Lower leg skin (tissue), 4 donors: Measurements from ENCODE around the gene PDZD2. TPM values are rescaled to one million over a fixed set of nuclear protein-coding genes. Genes with fewer than 3 reads are reported as not detected.

Experiments
- DNase-seq, 2 donors: peaks; one replicate each; pipeline ENCODE4 v3.0.0-alpha.2; 2019; ENCODE audit warnings: low spot score in 2 of 2
- H3K4me3 ChIP-seq: fragments of 200-600 bp; sonication (generic); 2 replicates; pipeline ENCODE4 v1.5.1; 2017; ENCODE audit warnings: mild to moderate bottlenecking, low read depth; ENCODE audit not compliant: poor library complexity, severe bottlenecking
- POLR2A ChIP-seq, 2 donors: fragments of 450-650 bp; IDR thresholded peaks; one replicate each; pipeline ENCODE4 v1.6.1; 2016 to 2017; ENCODE audit warnings: antibody characterized with exemption in 2 of 2, mild to moderate bottlenecking in 1 of 2, moderate library complexity in 1 of 2
- WGBS, 2 donors: methylation state at CpG; one replicate each; pipeline ENCODE4 v1.1.5; 2018; 5-methylcytosine and 5-hydroxymethylcytosine counted together
- intact Hi-C: fragments of 100-400 bp; cut with DNase I; formaldehyde crosslinking; loops from one replicate; pipeline ENCODE4 v1.15.0; 2023; ENCODE audit warnings: low total_unique reads
- total RNA-seq, 4 donors: library from RNA; depleted of rRNA; stranded (reverse); fragments of >200 nt; gene quantifications; one replicate each; pipeline ENCODE4 v1.1.0, GENCODE V29; 2016
- TF ChIP-seq, protein P1 (sequence below), 3 donors: fragments of 450-650 bp; IDR thresholded peaks; one replicate each; pipeline ENCODE4 v1.5.1; 2016; ENCODE audit warnings: antibody characterized with exemption in 3 of 3, mild to moderate bottlenecking in 3 of 3, moderate library complexity in 2 of 3

PDZD2 gene
- total RNA-seq, 4 donors from 2014 or later = 102 to 150 (median 116) TPM

DNA sequence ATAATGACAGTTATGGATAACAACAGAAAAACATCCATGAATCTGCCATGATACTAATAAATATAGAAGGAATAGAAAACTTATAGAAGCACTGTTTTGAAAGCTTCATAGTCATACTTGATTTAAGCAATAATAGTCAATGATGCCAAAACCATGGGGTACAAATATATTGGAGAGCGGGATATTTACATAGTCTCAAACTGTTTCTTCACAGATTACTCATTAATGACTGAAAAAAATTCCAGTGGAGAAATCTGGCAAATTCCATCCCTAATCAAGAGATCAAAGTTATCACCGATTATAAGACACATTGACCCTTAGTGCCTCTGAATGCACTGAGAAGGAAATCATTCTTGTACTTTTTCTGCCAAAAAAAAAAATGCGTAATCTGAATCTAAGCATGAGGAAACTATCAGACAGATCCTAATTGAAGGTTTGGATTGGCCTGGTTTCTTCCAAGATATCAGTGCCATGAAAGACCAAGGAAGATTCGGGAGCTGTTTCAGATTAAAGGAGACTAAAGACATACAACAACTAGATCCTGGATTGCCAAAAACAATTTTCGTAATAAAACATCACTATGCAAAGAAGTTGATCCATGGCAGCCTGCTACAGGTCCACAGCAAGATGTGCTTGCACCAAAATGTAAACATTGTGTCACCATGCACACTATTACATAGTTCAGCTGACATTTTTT, 429.0 kb downstream of the PDZD2 start:
- 72 to 89% methylated on average over 5 of the region's 5 CpGs for WGBS, 2 donors
- no peak overlapping the region for H3K4me3 ChIP-seq
- TF ChIP-seq, protein P1, sequence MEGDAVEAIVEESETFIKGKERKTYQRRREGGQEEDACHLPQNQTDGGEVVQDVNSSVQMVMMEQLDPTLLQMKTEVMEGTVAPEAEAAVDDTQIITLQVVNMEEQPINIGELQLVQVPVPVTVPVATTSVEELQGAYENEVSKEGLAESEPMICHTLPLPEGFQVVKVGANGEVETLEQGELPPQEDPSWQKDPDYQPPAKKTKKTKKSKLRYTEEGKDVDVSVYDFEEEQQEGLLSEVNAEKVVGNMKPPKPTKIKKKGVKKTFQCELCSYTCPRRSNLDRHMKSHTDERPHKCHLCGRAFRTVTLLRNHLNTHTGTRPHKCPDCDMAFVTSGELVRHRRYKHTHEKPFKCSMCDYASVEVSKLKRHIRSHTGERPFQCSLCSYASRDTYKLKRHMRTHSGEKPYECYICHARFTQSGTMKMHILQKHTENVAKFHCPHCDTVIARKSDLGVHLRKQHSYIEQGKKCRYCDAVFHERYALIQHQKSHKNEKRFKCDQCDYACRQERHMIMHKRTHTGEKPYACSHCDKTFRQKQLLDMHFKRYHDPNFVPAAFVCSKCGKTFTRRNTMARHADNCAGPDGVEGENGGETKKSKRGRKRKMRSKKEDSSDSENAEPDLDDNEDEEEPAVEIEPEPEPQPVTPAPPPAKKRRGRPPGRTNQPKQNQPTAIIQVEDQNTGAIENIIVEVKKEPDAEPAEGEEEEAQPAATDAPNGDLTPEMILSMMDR (IDR thresholded peaks at IDR 0.05) = no peak
- intact Hi-C loops = no loop called here
- no peak for DNase-seq

DNA sequence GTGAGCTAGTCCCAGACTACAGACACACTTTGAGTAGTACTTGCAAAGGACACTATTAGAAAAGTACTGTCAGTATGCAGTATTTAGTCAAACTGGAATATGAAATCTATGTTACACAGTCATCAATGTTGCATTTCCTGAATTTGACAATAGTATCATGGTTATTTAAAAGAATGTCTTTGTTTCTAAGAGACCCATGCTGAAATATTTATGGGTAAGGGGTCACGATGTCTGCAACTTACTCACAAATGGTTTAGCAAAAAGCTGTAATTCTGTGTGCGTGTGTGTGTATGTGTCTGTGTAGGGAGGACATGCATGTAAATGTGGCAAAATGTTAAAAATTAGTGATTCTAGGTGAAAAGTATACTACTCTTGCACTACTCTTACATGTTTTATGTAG, 429.6 kb downstream of the PDZD2 start:
- intact Hi-C loops = no loop called here
- no peak for TF ChIP-seq POLR2A (IDR thresholded peaks at IDR 0.05)
- TF ChIP-seq, protein P1 (IDR thresholded peaks at IDR 0.05) = no peak
- no peak overlapping the region for H3K4me3 ChIP-seq
- 53 to 71% methylated on average over 2 of the region's 2 CpGs for WGBS, 2 donors
- no peak for DNase-seq

DNA sequence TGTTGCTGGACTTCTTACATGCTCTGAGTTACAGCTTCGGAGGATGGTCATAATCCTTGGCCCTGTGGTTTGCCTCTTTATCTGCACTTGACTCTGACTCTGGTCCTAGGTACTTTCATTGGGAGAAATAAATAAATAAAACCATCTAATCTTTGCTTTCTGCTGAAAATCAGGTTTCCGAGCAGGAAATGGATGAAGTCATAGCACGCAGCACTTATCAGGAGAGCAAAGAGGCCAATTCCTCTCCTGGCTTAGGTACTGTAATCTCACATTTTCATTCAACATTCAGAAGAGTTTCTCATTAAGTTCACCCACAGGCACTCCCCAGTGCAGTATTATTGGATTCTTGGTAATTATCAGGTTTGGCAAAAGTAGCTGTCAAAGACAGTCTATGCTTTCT, 430.5 kb downstream of the PDZD2 start:
- TF ChIP-seq, protein P1 (IDR thresholded peaks at IDR 0.05) = no peak
- no peak for TF ChIP-seq POLR2A (IDR thresholded peaks at IDR 0.05)
- intact Hi-C loops = no loop called here
- WGBS, 2 donors = 96 to 99% methylated on average over 3 of the region's 3 CpGs
- DNase-seq = no peak
- no peak overlapping the region for H3K4me3 ChIP-seq

DNA sequence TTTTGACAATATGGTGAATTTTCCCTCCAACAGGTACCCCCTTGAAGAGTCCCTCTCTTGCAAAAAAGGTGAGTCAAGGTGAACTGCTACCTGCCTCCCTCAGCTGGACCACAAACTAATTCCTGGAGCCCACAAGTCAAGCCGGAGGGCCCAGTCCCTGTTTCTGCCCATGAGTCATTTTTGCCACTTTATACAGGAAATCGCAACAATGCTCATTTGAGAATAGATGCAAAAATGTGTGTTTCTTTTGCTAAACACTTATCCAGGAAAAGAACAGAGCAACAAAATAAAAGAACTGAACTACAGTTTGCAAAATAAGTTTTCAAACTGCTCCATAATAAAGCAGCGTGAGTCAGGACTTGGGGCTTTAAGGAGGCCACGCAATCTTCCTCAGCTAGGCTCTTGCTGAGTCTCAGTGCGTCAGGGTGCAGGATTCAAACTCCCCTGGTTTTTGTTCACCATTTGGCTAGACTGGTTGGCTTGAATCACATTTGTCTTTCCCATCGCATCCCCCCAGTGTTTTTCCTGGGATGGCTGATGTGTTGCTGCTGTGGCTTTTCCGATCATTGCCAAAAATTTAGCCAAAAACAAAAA, 432.5 kb downstream of the PDZD2 start:
- TF ChIP-seq POLR2A (IDR thresholded peaks at IDR 0.05) = no peak
- TF ChIP-seq, protein P1 (IDR thresholded peaks at IDR 0.05) = no peak
- no peak overlapping the region for H3K4me3 ChIP-seq
- intact Hi-C loops = loop anchor here (10.0 kb wide), 1 partner anchor 247 kb away; no protein-coding TSS in a partner anchor
- DNase-seq = no peak
- 89 to 90% methylated on average over 7 of the region's 7 CpGs for WGBS, 2 donors

DNA sequence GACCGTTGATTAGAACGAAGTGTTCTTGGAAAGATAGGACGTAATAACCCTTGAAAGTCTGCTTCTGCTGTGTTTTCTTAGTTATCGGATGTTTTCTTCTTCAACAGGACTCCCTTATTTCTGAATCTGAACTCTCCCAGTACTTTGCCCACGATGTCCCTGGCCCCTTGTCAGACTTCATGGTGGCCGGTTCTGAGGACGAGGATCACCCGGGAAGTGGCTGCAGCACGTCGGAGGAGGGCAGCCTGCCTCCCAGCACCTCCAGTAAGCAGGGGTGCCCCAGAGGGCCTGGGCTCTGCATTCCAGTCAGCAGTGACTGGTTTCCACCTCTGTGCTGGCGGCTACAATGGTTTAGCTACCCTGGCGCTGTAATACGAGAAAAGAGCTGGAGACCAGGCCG, 433.1 kb downstream of the PDZD2 start:
- TF ChIP-seq, protein P1 (IDR thresholded peaks at IDR 0.05) = no peak
- TF ChIP-seq POLR2A (IDR thresholded peaks at IDR 0.05) = no peak
- H3K4me3 ChIP-seq = no peak overlapping the region
- 91 to 95% methylated on average over 14 of the region's 14 CpGs for WGBS, 2 donors
- no peak for DNase-seq
- intact Hi-C loops = loop anchor here (10.0 kb wide), 1 partner anchor 247 kb away; no protein-coding TSS in a partner anchor
